Jurkat, Clone E6-1 (cell line): ENCODE data around the gene SLC35D1.
A peak's percentile ranks its signal among the peaks of the same experiment; 100 is the strongest.
"Not testable (repeated sequence)": the region's sequence is repeated elsewhere in the genome, so short reads cannot be mapped to it uniquely, and the experiment has no call there.

ENCODE experiments used
- DNase-seq: peaks from one replicate; pipeline ENCODE4 v3.0.0-alpha.2; 2011; ENCODE audit warnings: low read depth, low spot score
- H3K4me3 ChIP-seq: 2 replicates; pipeline ENCODE4 v1.5.1; 2011; ENCODE audit warnings: mild to moderate bottlenecking, low read length, control low read depth, moderate library complexity

Gene SLC35D1

DNA sequence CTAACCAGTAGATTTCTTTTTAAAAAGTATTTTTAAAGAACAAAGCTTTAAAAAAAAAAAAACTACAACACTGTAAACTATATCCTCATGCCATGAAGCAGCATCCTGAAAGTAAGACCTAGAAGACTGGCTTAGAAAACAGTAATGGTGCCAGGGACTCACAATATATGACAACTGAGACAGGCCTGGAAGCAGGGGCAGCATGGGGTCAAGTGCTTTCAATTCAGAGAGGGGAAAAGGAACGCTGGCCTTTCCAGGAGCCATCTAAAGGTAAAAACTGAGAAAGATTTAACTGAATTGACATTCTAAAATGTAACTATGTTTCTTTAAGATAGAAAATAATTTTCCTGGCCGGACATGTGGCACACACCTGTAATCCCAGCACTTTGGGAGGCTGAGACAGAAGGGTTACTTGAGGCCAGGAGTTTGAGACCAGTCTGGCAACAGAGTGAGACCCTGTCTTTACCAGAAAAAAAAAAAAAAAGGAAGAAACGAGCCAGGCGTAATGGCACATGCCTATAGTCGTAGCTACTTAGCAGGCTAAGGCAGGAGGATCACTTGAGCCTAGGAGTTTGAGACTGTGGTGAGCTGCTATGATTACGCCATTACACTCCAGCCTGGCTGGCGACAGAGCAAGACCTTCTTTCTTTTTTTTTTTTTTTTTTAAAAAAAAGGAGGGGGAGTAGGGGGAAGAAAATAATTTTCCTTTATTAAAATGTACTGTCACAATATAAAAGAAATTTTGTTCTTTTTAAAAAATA lies 54.1 kb downstream of the SLC35D1 start:
- DNase-seq: no peak
- no peak overlapping the region for H3K4me3 ChIP-seq

DNA sequence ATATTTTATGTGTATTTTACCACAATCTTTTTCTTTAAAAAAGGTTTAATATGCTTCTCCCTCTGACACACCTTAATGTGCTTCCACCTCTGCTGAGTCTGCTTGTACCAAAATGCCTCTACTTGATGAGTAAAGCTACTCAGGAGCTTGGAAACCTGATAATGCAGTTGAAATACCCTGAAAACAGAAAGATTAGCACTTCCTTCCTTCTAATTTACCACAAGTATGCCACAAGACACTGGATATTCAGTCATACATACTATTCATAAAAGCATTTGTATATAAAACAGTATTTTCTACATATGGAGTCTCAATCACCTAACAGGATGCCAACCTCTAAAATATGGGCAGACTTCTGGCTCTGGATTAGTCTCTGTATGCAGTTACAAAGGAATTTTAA lies 55.0 kb downstream of the SLC35D1 start:
- H3K4me3 ChIP-seq: no peak overlapping the region
- peak; percentile 54 for DNase-seq

DNA sequence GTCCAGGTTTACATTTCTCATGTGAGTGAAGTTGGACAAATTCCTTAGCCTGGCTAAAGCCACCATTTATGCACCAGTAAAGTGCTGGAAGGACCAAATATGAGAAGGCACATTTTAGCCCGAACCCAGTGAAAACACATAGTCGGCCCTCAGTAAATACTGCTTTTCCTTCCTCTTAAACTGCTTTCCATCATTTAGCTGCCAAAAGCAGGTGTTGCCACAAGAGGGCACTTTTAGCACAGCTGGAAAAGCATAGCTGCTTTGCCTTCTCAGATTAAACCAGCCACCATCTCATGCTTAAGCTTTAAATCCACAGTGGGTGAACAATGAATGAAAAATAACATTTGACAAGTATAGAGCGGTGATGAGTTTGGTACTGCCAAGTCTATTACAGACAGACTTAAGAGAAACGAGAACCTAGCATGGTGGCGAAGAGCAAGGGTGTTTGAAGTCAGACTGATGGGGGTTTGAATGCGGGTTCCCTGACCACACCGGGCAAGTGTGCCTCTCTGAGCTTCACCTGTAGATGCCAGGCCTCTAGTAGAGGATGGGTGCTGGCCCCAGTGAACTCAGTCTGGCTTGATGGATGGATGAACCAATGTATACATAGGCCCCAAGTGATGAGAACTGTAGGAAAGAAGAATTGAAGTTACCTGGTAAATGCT lies 57.8 kb downstream of the SLC35D1 start:
- peak; percentile 69 for DNase-seq
- no peak overlapping the region for H3K4me3 ChIP-seq

DNA sequence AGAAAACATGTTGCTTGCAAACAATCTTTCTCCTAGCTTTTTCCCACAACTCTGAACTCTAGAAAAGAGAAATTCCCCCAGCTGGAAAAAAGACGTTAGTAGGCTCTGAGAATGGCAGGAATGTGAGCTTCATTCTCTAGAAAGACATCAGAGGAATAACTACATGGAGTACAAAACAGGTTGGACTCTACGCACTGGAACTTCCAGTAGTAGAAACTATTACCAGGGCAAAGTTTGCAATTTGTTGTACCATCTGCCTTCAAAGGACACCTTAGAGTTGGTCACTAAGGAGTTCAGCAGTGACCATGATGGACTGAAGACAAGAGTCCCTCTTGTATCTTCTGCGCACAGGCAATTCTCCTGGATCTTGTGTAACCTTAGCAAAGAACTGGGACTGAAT lies 60.9 kb downstream of the SLC35D1 start:
- no peak overlapping the region for H3K4me3 ChIP-seq
- no peak for DNase-seq

DNA sequence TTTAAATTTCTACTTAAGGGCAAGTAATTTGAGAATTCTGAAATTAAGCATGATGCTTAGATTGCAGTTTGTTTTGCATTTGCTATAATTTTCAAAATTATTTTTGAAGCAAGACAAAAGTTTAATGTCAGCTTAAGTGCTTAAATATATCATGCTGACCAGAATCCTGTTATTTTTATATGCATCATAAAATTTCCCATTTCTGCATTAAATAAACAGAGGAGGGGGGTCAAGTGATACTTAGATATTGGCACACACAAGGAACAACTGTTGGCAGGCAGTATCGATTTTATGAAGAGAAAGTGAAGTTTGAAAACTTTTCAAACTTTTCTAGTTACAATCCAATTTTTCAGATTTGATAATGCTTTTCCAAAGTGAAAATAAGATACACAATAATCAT lies 68.1 kb downstream of the SLC35D1 start:
- H3K4me3 ChIP-seq: no peak overlapping the region
- no peak for DNase-seq

DNA sequence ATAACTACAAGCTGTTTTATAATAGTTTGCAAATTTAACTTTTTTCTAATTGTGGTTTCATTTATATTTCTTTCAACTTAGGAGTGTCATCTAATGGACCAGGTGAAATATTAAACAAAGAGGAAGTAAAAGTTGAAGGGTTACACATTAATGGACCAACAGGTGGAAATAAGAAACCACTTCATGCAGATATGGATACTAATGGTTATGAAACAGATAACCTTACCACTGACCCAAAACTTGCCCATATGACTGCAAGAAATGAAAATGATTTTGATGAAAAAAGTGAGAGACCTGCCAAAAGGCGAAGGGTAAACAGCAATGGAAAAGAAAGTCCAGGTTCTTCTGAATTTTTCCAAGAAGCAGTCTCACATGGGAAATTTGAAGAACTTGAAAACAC lies 69.5 kb downstream of the SLC35D1 start:
- no peak for DNase-seq
- H3K4me3 ChIP-seq: no peak overlapping the region

DNA sequence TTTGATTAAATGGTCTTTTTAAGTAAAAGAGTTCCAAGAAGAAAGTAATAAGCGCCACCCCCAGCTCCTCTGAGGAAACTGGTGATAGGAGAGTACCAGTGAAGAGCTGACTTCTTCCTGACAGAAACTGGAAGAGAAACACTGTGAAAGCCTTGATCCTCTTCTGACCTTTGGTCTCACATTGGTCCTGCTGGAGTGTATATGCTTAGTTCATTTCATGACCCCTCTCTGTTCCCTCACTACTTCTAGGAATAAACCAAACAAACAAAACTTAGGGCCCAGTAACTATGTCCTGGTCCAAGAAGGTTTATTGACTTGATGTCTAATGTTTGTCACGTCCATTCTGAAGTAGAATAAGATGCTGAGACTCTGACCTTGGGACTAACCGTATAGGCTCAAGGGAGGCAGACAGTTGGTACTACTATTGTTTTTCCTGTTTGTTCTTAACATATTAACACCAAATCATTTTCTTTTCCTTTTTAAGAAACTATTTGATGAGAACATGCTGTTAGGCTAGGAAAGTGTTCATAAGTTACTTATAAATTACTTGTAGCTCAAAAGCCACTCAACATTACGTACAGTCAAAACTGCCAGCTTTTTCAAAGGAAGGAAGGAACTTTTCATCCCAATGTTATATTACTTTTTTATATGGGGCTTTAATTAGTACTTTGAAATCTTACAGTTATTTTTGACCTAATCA lies 71.2 kb downstream of the SLC35D1 start:
- no peak overlapping the region for H3K4me3 ChIP-seq
- DNase-seq: no peak

DNA sequence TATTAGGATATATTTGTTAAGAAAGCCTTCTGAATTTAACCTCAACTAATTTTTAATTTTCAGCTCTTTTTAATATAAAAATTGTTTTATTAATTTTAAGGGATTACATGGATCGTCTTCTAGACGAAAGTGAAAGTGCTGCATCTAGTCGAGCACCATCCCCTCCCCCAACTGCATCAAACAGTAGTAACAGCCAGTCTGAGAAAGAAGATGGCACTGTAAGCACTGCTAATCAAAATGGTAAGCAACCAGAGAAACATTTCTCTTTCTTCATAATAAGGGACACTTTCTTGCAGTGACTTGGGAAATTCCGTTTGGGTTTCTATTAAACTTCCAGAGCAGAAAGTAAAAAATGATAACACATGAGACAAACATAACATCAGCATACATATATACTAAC lies 72.3 kb downstream of the SLC35D1 start:
- DNase-seq: peak; percentile 78
- peak overlapping the region; percentile 56 for H3K4me3 ChIP-seq

DNA sequence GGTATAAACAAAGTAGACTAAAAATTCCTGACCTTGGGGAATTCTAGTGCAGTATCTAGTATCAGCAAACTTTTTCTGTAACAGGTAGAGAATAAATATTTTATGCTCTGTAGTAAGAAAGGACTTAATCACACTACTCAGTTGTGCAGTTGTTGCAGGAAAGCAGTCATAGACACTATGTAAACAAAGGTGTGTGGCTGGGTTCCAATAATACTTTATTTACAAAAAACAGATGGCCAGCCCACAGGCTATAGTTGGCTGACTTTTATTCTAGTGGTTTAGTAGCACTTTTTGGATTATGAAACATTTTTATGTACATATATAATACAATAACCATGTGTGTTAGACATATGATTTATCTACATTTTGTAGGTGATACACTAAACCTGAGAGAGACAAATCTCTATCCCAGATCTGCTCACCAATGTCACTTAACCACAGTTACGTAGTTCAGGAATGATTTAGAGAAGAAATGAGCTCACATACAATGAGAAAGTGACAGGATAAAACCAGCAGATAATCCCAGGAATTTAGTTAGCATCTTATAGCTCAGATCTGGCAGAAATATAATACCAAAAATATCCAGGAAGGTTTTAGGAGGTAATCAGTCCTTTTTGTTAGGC lies 73.1 kb downstream of the SLC35D1 start:
- DNase-seq: no peak
- peak overlapping the region; percentile 56 for H3K4me3 ChIP-seq

DNA sequence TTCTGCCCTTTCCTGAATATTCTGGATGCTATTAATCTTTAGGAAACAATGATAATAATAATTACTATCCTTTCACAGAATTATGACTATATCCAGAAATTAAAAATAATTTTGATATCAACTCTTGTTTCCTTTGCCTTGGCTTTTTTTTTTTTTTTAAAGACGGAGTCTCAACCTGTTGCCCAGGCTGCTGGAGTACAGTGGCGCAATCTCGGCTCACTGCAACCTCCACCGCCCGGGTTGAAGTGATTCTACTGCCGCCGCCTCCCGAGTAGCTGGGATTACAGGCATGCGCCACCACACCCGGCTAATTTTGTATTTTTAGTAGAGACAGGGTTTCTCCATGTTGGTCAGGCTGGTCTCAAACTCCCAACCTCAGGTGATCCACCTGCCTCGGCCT lies 74.3 kb downstream of the SLC35D1 start:
- not testable (repeated sequence) for DNase-seq, H3K4me3 ChIP-seq

DNA sequence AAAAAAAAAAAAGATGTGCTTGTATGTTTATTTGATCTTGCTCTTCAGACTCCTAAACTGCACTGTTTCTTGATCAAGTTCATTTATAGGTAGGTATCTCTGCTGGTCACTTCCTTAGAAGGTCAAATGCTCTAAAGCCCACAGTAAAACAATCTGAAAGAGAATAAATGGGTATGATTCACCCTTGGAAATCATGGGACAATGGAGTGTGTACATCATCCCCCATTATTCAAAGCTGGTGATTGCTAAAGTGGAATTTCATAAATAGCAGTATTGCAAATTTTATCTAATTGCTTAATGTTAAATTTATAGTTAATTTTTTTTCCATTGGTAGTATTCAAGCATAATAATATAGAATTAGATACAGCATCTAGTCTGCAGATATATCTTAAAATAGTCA lies 75.7 kb downstream of the SLC35D1 start:
- no peak overlapping the region for H3K4me3 ChIP-seq
- DNase-seq: no peak

DNA sequence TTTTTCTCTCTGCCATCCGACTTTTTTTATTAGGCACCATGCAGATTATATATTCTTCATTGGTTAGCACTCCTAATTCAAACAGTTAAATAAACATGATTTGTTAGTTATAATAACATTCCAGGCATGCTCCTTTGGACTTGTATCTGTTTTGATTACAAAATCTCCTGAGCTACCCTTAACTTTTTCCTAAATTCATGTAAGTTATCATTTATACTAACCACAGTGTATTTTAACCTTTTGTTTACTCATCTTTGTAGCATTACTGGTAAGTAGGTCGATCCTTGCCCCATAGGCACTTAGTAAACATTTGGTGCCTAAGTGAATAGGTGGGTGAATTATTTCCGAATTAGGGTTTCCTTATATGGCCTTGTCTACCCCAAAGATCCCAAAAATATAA lies 85.4 kb downstream of the SLC35D1 start:
- no peak overlapping the region for H3K4me3 ChIP-seq
- no peak for DNase-seq

DNA sequence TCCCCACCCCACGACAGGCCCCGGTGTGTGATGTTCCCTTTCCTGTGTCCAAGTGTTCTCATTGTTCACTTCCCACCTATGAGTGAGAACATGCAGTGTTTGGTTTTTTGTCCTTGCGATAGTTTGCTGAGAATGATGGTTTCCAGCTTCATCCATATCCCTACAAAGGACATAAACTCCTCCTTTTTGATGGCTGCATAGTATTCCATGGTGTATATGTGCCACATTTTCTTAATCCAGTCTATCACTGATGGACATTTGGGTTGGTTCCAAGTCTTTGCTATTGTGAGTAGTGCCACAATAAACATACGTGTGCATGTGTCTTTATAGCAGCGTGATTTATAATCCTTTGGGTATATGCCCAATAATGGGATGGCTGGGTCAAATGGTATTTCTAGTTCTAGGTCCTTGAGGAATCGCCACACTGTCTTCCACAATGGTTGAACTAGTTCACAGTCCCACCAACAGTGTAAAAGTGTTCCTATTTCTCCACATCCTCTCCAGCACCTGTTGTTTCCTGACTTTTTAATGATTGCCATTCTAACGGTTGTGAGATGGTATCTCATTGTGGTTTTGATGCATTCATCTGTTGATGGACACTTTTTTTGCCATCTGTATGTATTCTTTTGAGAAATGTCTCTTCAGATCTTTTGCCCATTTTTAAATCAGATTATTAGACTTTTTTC lies 87.6 kb downstream of the SLC35D1 start:
- peak; percentile 42 for DNase-seq
- not testable (repeated sequence) for H3K4me3 ChIP-seq

DNA sequence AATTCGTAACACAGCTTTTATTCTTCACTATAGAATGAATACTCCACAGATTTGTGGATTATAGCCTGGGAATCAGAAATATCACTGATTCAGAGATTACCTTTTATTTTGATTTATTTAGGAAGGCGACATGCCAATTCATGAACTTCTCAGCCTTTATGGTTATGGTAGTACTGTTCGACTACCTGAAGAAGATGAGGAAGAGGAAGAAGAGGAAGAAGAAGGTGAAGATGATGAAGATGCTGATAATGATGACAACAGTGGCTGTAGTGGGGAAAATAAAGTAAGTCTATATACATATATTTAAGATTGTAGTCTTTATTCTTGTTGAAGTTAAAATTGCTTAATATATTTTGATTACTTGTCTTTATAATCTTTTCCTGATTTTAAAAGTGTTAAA lies 96.0 kb downstream of the SLC35D1 start:
- H3K4me3 ChIP-seq: no peak overlapping the region
- no peak for DNase-seq

DNA sequence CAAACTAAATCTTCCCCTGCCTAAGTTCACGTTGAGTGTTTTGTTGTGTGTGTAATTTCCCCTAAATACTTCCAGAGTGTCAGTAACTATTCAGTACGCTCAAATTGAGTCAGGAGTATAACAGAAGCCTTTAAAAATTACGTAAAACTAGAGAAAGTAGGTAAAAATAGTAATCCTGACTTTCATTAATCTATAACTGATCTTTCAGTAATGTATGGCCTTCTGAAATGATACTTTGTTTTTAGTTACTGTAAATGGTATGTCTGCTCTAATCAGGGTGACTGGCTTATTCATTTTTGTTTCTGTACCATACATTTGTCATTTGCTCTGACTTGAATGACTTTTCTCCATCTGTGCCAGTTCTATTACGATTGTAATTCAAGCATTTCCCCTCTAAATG lies 99.7 kb downstream of the SLC35D1 start:
- DNase-seq: no peak
- H3K4me3 ChIP-seq: no peak overlapping the region

DNA sequence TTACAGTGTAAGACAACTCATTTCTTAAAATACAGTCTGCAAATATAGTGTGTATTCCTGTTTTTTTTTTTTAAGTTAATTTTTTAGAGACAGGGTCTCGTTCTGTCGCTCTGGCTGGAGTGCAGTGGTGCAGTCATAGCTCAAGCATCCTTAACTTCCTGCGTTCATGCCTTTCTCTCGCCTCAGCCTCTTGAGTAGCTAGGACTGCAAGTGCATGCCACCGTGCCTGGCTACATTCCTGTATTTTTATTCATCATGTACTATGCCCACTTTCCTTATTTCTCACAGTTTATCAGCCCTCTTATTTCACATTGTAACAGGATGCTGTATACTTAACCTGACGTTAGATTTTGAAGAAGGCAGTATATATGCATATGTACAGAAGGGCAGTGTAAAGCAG lies 102.4 kb downstream of the SLC35D1 start:
- no peak for DNase-seq
- no peak overlapping the region for H3K4me3 ChIP-seq
